HepG2 (cell line): Measurements from ENCODE around the gene NCOA6. TPM values are rescaled to one million over a fixed set of nuclear protein-coding genes. Genes with fewer than 3 reads are reported as not detected.

ENCODE experiments used
- FOXA3 ChIP-seq: IDR thresholded peaks from 2 replicates; pipeline ENCODE4 v1.6.1; 2016; ENCODE audit warnings: missing genetic modification reagents, missing compliant biosample characterization
- FOXP4 ChIP-seq: sonication (generic); formaldehyde crosslinking; IDR thresholded peaks from 2 replicates; pipeline ENCODE4 v1.4.0; 2020; ENCODE audit warnings: missing genetic modification reagents
- HDAC6 ChIP-seq: fragments of 200-600 bp; sonication (generic); IDR thresholded peaks from 2 replicates; pipeline ENCODE4 v1.7.0; 2017; ENCODE audit warnings: mild to moderate bottlenecking, antibody characterized with exemption, low read length, low read depth
- MIER2 ChIP-seq: IDR thresholded peaks from 2 replicates; pipeline ENCODE4 v1.6.1; 2016; ENCODE audit warnings: missing biosample characterization, missing genetic modification reagents
- MYC ChIP-seq: sonication (generic); formaldehyde crosslinking; IDR thresholded peaks from 2 replicates; pipeline ENCODE4 v1.9.0; 2021; ENCODE audit warnings: missing genetic modification reagents, borderline replicate concordance
- NR2F1 ChIP-seq, 2 experiments: fragments of 450-650 bp in 1 of 2; formaldehyde crosslinking in 1 of 2; IDR thresholded peaks; 2 replicates each; pipeline versions ENCODE4 v1.5.0 to v1.6.1; 2016 to 2020; ENCODE audit warnings: mild to moderate bottlenecking in 1 of 2, missing compliant biosample characterization in 1 of 2, missing genetic modification reagents in 1 of 2, moderate library complexity in 1 of 2
- SP140L ChIP-seq: sonication (generic); formaldehyde crosslinking; IDR thresholded peaks from 2 replicates; pipeline ENCODE4 v1.4.0; 2020; ENCODE audit warnings: missing genetic modification reagents, borderline replicate concordance
- ZBTB7A ChIP-seq: sonication (generic); formaldehyde crosslinking; IDR thresholded peaks from 2 replicates; pipeline ENCODE4 v1.8.0; 2022; ENCODE audit warnings: mild to moderate bottlenecking, missing genetic modification reagents
- ZNF18 ChIP-seq: sonication (generic); formaldehyde crosslinking; IDR thresholded peaks from 2 replicates; pipeline ENCODE4 v1.8.0; 2022; ENCODE audit warnings: mild to moderate bottlenecking, missing genetic modification reagents; ENCODE audit not compliant: insufficient replicate concordance
- polyA plus RNA-seq, 8 experiments: library from polyadenylated mRNA; depleted of rRNA in 3 of 8; stranded (reverse) in 7 of 8; unstranded in 1 of 8; fragments of >200 nt; fragmentation: Illumina TruSeq in 4 of 8; extraction: Trizol in 4 of 8; gene quantifications; 2 replicates each; pipeline versions ENCODE4 v1.2.1 to v1.2.3, GENCODE V29; 2011 to 2016; ENCODE audit warnings: low read depth in 4 of 8, missing spikeins in 1 of 8, mixed read lengths in 1 of 8; ENCODE audit not compliant: insufficient read depth in 1 of 8
- total RNA-seq, 5 experiments: library from RNA; depleted of rRNA; stranded (reverse); fragments of >200 nt; fragmentation: Illumina TruSeq; extraction: Trizol; gene quantifications; 2 replicates each; pipeline ENCODE4 v1.2.3, GENCODE V29; 2016; ENCODE audit warnings: low read depth in 1 of 5
- TF ChIP-seq, protein P1 (sequence below): sonication (generic); formaldehyde crosslinking; IDR thresholded peaks from 2 replicates; pipeline ENCODE4 v1.4.0; 2020; ENCODE audit warnings: missing genetic modification reagents, mild to moderate bottlenecking, borderline replicate concordance
- TF ChIP-seq, protein P2 (sequence below): IDR thresholded peaks from 2 replicates; pipeline ENCODE4 v1.6.1; 2016; ENCODE audit warnings: missing compliant biosample characterization, missing genetic modification reagents, borderline replicate concordance
- TF ChIP-seq, protein P3 (sequence below): sonication (generic); formaldehyde crosslinking; IDR thresholded peaks from 2 replicates; pipeline ENCODE4 v1.8.0; 2022; ENCODE audit warnings: missing genetic modification reagents, mild to moderate bottlenecking, borderline replicate concordance
- TF ChIP-seq, protein P4 (sequence below): sonication (generic); formaldehyde crosslinking; IDR thresholded peaks from 2 replicates; pipeline ENCODE4; 2020; ENCODE audit warnings: missing genetic modification reagents, mild to moderate bottlenecking, borderline replicate concordance

The NCOA6 gene
- total and polyA plus RNA-seq, 2 of the 13 experiments (the other 11 are each of a cell fraction or from before 2014, with no cell fraction given) = 11.2 to 29.3 TPM

DNA sequence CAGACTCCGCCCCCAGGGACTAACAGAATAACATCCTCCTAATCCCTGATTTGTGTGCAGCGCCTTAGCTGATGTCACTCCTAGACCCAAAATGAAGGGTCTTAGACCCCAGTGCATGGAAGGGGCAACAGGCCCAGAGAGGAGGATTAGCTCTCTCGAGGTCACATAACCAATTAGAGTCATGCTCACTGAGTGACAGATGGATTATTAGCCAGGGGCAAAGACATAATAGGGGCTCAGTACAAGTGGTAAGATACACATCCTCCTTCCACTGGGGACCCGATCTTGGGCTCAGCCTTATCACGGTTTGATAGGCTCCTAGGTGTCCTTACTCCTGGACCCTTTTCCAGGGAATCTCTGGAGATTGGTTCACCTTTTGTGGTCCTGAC is 120.4 kb downstream of the NCOA6 start (continued):
- TF ChIP-seq, protein P1, sequence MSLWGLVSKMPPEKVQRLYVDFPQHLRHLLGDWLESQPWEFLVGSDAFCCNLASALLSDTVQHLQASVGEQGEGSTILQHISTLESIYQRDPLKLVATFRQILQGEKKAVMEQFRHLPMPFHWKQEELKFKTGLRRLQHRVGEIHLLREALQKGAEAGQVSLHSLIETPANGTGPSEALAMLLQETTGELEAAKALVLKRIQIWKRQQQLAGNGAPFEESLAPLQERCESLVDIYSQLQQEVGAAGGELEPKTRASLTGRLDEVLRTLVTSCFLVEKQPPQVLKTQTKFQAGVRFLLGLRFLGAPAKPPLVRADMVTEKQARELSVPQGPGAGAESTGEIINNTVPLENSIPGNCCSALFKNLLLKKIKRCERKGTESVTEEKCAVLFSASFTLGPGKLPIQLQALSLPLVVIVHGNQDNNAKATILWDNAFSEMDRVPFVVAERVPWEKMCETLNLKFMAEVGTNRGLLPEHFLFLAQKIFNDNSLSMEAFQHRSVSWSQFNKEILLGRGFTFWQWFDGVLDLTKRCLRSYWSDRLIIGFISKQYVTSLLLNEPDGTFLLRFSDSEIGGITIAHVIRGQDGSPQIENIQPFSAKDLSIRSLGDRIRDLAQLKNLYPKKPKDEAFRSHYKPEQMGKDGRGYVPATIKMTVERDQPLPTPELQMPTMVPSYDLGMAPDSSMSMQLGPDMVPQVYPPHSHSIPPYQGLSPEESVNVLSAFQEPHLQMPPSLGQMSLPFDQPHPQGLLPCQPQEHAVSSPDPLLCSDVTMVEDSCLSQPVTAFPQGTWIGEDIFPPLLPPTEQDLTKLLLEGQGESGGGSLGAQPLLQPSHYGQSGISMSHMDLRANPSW (CRISPR knock-in tag) = no peak
- TF ChIP-seq ZNF18 (CRISPR knock-in tag) (no peak), HDAC6 (no peak), MIER2 (CRISPR knock-in tag) (no peak), ZBTB7A (CRISPR knock-in tag) (0 out of 2 replicates have a peak, but pooled peaks have one; percentile 71), SP140L (CRISPR knock-in tag) (no peak), FOXA3 (CRISPR knock-in tag) (no peak), MYC (no peak), FOXP4 (CRISPR knock-in tag) (0 out of 2 replicates have a peak, but pooled peaks have one; percentile 8), NR2F1 (CRISPR knock-in tag; IDR thresholded peaks at IDR 0.05) (no peak)
- TF ChIP-seq, protein P2, sequence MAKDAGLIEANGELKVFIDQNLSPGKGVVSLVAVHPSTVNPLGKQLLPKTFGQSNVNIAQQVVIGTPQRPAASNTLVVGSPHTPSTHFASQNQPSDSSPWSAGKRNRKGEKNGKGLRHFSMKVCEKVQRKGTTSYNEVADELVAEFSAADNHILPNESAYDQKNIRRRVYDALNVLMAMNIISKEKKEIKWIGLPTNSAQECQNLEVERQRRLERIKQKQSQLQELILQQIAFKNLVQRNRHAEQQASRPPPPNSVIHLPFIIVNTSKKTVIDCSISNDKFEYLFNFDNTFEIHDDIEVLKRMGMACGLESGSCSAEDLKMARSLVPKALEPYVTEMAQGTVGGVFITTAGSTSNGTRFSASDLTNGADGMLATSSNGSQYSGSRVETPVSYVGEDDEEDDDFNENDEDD (CRISPR knock-in tag) = no peak
- TF ChIP-seq, protein P3, sequence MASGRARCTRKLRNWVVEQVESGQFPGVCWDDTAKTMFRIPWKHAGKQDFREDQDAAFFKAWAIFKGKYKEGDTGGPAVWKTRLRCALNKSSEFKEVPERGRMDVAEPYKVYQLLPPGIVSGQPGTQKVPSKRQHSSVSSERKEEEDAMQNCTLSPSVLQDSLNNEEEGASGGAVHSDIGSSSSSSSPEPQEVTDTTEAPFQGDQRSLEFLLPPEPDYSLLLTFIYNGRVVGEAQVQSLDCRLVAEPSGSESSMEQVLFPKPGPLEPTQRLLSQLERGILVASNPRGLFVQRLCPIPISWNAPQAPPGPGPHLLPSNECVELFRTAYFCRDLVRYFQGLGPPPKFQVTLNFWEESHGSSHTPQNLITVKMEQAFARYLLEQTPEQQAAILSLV = no peak
- TF ChIP-seq, protein P4, sequence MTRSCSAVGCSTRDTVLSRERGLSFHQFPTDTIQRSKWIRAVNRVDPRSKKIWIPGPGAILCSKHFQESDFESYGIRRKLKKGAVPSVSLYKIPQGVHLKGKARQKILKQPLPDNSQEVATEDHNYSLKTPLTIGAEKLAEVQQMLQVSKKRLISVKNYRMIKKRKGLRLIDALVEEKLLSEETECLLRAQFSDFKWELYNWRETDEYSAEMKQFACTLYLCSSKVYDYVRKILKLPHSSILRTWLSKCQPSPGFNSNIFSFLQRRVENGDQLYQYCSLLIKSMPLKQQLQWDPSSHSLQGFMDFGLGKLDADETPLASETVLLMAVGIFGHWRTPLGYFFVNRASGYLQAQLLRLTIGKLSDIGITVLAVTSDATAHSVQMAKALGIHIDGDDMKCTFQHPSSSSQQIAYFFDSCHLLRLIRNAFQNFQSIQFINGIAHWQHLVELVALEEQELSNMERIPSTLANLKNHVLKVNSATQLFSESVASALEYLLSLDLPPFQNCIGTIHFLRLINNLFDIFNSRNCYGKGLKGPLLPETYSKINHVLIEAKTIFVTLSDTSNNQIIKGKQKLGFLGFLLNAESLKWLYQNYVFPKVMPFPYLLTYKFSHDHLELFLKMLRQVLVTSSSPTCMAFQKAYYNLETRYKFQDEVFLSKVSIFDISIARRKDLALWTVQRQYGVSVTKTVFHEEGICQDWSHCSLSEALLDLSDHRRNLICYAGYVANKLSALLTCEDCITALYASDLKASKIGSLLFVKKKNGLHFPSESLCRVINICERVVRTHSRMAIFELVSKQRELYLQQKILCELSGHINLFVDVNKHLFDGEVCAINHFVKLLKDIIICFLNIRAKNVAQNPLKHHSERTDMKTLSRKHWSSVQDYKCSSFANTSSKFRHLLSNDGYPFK (CRISPR knock-in tag) = peak; percentile 72; the same call in 1 of the 2 replicates
